Measurements from ENCODE around the gene MANBA.

MANBA gene

DNA sequence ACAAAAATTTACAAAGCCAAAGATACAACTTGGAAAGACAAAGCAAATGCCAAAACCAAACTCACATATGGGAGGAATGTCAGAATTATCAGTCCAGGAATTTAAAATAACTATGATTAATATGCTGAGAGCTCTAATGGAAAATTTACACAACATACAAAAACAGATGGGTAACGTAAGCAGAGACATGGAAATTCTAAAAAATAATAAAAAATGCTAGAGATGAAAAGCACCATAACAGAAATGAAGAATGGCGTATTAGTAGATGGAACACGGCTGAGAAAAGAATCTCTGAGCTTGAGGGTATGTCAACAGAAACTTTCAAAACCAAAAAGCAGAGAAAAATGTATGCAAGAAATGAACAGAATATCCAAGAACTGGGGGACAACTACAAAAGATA lies 4.1 kb upstream of the MANBA start:
- H3K4me3 ChIP-seq (ENCODE audit: low read depth, low read length) = no peak overlapping the region
- TF ChIP-seq, protein P1, sequence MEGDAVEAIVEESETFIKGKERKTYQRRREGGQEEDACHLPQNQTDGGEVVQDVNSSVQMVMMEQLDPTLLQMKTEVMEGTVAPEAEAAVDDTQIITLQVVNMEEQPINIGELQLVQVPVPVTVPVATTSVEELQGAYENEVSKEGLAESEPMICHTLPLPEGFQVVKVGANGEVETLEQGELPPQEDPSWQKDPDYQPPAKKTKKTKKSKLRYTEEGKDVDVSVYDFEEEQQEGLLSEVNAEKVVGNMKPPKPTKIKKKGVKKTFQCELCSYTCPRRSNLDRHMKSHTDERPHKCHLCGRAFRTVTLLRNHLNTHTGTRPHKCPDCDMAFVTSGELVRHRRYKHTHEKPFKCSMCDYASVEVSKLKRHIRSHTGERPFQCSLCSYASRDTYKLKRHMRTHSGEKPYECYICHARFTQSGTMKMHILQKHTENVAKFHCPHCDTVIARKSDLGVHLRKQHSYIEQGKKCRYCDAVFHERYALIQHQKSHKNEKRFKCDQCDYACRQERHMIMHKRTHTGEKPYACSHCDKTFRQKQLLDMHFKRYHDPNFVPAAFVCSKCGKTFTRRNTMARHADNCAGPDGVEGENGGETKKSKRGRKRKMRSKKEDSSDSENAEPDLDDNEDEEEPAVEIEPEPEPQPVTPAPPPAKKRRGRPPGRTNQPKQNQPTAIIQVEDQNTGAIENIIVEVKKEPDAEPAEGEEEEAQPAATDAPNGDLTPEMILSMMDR (IDR thresholded peaks at IDR 0.05; ENCODE audit: borderline replicate concordance, insufficient read depth, low read depth, low read length) = no peak

DNA sequence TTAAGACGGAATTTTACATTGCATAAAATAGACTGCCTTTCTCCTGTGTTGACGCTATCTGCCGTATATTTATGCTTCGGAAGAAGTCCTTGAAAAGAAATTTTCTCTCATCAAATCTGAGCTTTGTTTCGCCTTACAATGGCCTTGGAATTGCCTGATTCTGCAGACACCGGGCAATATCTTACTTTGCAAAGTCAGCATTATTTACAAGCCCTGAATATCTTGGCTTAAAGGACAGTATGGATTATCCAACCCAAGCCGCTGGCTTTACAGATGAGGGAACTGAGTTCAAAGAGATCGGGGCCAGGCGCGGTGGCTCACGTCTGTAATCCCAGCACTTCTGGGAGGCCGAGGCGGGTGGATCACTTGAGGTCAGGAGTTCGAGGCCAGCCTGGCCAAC lies 1.1 kb upstream of the MANBA start:
- no peak overlapping the region for H3K4me3 ChIP-seq (ENCODE audit: low read depth, low read length)
- TF ChIP-seq, protein P1 (IDR thresholded peaks at IDR 0.05; ENCODE audit: borderline replicate concordance, insufficient read depth, low read depth, low read length) = no peak

DNA sequence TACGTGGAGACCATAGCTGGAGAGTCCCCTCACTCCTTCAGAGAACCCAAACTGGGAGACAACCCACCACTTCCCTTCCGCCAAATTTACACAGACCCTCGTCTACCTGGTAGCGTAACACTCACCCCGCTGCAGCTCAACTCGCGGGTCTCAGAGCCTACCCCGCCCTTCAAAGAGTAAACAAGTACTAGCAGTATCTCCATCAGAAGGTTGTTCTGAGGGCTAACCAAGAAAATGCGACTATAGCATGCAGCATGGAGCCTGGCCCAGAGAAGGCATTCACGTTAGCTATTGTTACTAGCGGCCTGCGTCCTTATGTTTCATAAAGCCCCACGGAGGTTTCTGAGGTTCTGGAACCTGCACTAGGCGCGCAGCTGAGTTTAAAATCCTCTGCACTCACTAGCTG lies 531 bp upstream of the MANBA start:
- TF ChIP-seq, protein P1 (IDR thresholded peaks at IDR 0.05; ENCODE audit: borderline replicate concordance, insufficient read depth, low read depth, low read length) = no peak
- peak overlapping the region; percentile 72 for H3K4me3 ChIP-seq (ENCODE audit: low read depth, low read length)

DNA sequence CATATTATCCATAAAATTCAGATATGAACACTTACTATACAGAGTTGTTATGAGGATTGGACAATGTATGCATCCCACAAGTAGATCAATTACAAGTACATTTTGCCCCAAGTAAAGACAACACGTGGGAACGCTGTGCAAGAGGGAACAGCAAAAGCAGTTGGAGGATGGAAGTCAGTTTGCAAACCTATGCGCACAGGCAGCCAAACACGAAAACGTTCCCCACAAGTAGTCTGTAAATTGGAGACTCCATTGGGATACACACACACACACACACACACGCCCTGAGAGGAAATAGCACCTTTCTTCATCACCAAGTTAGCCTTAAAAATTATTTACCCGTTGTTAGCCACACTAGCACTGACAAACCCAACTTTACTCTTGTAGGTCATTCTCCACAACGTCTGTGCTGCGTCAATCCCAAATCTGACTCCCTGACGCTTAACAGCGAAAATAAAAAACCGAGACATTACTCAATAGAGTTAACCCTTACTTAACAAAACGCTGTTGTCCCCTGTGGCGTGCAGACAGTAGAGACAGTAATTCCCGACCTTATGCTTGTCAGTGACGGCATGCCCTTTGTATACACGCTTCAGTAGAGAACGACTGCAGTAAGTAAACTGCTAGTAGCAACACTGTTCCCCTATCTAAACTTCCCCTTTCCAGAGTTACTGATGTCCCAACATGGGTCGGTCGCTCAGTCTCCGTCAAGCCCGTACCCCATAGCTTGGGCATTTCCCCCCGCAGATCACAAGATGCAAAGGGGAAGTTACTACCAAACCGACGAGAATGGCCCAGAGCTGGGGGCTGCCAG lies 730 bp downstream of the MANBA start:
- TF ChIP-seq, protein P1 (IDR thresholded peaks at IDR 0.05; ENCODE audit: borderline replicate concordance, insufficient read depth, low read depth, low read length) = no peak
- peak overlapping the region; percentile 72 for H3K4me3 ChIP-seq (ENCODE audit: low read depth, low read length)

DNA sequence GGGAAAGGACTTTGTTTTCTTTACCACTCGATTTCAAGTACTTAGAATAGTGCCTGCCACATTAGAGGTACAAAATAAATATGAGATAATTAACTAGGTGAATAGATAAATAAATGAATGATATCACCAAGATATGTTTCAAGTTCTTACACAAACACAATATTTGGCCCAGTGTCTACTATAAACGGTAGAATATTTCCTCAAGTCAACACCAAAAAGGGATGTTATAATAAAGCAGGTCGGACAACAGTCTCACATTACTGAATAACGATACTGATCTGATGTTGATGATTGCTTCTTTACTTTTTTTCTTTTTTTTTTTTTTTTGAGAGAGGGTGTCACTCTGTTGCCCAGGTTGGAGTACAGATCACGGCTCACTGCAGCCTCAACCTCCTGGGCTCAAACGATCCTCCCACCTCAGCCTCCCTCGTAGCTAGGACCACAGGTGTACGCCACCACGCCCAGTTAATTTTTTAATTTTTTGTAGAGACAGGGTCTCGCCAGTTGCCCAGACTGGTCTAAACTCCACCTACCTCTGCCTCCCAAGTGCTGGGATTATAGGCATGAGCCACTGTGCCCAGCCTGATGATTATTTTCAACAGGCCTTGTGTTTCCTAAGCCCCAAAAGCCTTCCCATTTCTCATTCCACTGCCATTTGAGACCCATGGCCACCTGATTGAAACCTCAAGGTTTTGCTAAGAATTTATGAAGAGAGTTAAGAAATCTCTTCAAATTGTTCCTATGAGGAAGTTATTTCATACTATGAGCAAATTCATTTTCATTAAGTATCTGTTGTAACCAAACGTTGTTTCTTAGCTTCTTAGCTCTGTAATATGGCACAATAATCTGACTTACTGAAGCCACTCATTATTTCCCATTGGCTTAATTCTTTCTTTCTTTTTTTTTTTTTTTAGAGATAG lies 2.3 kb downstream of the MANBA start:
- TF ChIP-seq, protein P1 (IDR thresholded peaks at IDR 0.05; ENCODE audit: borderline replicate concordance, insufficient read depth, low read depth, low read length) = no peak
- no peak overlapping the region for H3K4me3 ChIP-seq (ENCODE audit: low read depth, low read length)

DNA sequence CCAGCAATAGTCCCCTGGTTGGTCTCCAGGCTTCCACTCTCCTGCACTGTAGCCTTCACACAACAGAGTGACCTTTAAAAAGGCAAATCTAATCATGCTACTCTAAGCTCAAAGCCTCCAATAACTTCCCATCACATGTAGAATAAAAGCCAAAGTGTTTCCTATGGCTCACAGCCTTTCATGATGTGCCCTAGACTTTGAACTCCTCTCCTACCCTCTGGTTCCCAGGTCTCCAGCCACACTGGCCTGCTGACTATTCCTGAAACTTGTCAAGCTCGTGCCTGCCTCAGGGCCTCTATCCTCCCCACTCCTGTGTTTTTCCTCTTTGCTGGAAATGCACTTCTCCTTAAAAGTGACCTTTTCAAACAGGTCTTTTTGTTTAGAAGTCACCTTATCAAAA lies 3.1 kb downstream of the MANBA start:
- TF ChIP-seq, protein P1 (IDR thresholded peaks at IDR 0.05; ENCODE audit: borderline replicate concordance, insufficient read depth, low read depth, low read length) = no peak
- H3K4me3 ChIP-seq (ENCODE audit: low read depth, low read length) = no peak overlapping the region

Data from GM12875 (cell line).